BE2C (cell line): ENCODE results near the gene SNCG.
"Not testable (repeated sequence)": the region's sequence is repeated elsewhere in the genome, so short reads cannot be mapped to it uniquely, and the experiment has no call there.

Experiments
- DNase-seq: peaks from one replicate; pipeline ENCODE4 v3.0.0-alpha.2; 2020
- H3K27me3 ChIP-seq: fragments of 250-450 bp; sonication (Bioruptor Pico); 2 replicates; pipeline ENCODE4 v1.5.1; 2020; ENCODE audit warnings: mild to moderate bottlenecking
- H3K36me3 ChIP-seq: fragments of 250-450 bp; sonication (Bioruptor Pico); 2 replicates; pipeline ENCODE4 v1.5.1; 2020; ENCODE audit warnings: mild to moderate bottlenecking
- H3K4me1 ChIP-seq: fragments of 250-450 bp; sonication (Bioruptor Pico); 2 replicates; pipeline ENCODE4 v1.5.1; 2020
- H3K4me3 ChIP-seq: 2 replicates; pipeline ENCODE4 v1.5.1; 2011; ENCODE audit warnings: low read depth, low read length
- H3K9me3 ChIP-seq: fragments of 250-450 bp; sonication (Bioruptor Pico); 2 replicates; pipeline ENCODE4 v1.5.1; 2020
- CTCF ChIP-seq: IDR thresholded peaks from 2 replicates; pipeline ENCODE4 v1.5.1; 2012; ENCODE audit warnings: mild to moderate bottlenecking, low read depth, low read length

Gene SNCG

GRCh38 chr10:86979977-86980448, 21.6 kb downstream of the SNCG start:
- Histone ChIP-seq H3K9me3 (no peaks in the 10 kb centered on the region), H3K4me3 (no peak overlapping the region), H3K4me1 (no peaks in the 10 kb centered on the region), H3K27me3 (no peaks in the 10 kb centered on the region), H3K36me3 (no peaks in the 10 kb centered on the region)
- DNase-seq, result no peak
- no peak for TF ChIP-seq CTCF

- not testable (repeated sequence) for H3K9me3 ChIP-seq, DNase-seq, H3K36me3 ChIP-seq, H3K4me3 ChIP-seq, H3K4me1 ChIP-seq, H3K27me3 ChIP-seq
Measured at GRCh38 chr10:86981020-86981419, 22.6 kb downstream of the SNCG start.

GRCh38 chr10:86981716-86982115, 23.3 kb downstream of the SNCG start:
- no peaks in the 10 kb centered on the region for H3K4me1 ChIP-seq
- no peaks in the 10 kb centered on the region for H3K36me3 ChIP-seq
- no peak overlapping the region for H3K4me3 ChIP-seq
- no peaks in the 10 kb centered on the region for H3K27me3 ChIP-seq
- DNase-seq, result no peak
- TF ChIP-seq CTCF, result no peak
- H3K9me3 ChIP-seq, result no peaks in the 10 kb centered on the region

GRCh38 chr10:86984498-86984897, 26.1 kb downstream of the SNCG start:
- not testable (repeated sequence) for H3K36me3 ChIP-seq, H3K27me3 ChIP-seq, H3K4me1 ChIP-seq, H3K4me3 ChIP-seq, DNase-seq, H3K9me3 ChIP-seq

GRCh38 chr10:86988520-86988919, 30.1 kb downstream of the SNCG start:
- no peak overlapping the region for H3K4me3 ChIP-seq

GRCh38 chr10:86991362-86991761, 33.0 kb downstream of the SNCG start:
- not testable (repeated sequence) for H3K4me1 ChIP-seq, H3K27me3 ChIP-seq, H3K4me3 ChIP-seq, H3K36me3 ChIP-seq, H3K9me3 ChIP-seq, DNase-seq

More at GRCh38 chr10:86988520-86988919, 30.1 kb downstream of the SNCG start:
- DNase-seq, result no peak
- H3K4me1 ChIP-seq, result no peaks in the 10 kb centered on the region
- no peak for TF ChIP-seq CTCF
- H3K36me3 ChIP-seq, result no peaks in the 10 kb centered on the region
- no peaks in the 10 kb centered on the region for H3K27me3 ChIP-seq
- no peaks in the 10 kb centered on the region for H3K9me3 ChIP-seq

- Histone ChIP-seq H3K9me3 (no peaks in the 10 kb centered on the region), H3K4me3 (no peak overlapping the region), H3K4me1 (no peaks in the 10 kb centered on the region), H3K27me3 (no peaks in the 10 kb centered on the region), H3K36me3 (no peaks in the 10 kb centered on the region)
- DNase-seq, result no peak
- no peak for TF ChIP-seq CTCF
Measured at GRCh38 chr10:86992456-86992855, 34.1 kb downstream of the SNCG start.

GRCh38 chr10:86992929-86993328, 34.5 kb downstream of the SNCG start:
- Histone ChIP-seq H3K9me3 (no peaks in the 10 kb centered on the region), H3K4me3 (no peak overlapping the region), H3K4me1 (no peaks in the 10 kb centered on the region), H3K27me3 (no peaks in the 10 kb centered on the region), H3K36me3 (no peaks in the 10 kb centered on the region)
- no peak for DNase-seq
- no peak for TF ChIP-seq CTCF

- not testable (repeated sequence) for H3K9me3 ChIP-seq, H3K4me3 ChIP-seq, H3K36me3 ChIP-seq, H3K27me3 ChIP-seq, DNase-seq, H3K4me1 ChIP-seq
Measured at GRCh38 chr10:86999802-87000403, 41.5 kb downstream of the SNCG start.
